ENCODE results near the gene ZNF808.
A peak's percentile ranks its signal among the peaks of the same experiment; 100 is the strongest.
"Not testable (repeated sequence)": the region's sequence is repeated elsewhere in the genome, so short reads cannot be mapped to it uniquely, and the experiment has no call there.

The ZNF808 gene

DNA sequence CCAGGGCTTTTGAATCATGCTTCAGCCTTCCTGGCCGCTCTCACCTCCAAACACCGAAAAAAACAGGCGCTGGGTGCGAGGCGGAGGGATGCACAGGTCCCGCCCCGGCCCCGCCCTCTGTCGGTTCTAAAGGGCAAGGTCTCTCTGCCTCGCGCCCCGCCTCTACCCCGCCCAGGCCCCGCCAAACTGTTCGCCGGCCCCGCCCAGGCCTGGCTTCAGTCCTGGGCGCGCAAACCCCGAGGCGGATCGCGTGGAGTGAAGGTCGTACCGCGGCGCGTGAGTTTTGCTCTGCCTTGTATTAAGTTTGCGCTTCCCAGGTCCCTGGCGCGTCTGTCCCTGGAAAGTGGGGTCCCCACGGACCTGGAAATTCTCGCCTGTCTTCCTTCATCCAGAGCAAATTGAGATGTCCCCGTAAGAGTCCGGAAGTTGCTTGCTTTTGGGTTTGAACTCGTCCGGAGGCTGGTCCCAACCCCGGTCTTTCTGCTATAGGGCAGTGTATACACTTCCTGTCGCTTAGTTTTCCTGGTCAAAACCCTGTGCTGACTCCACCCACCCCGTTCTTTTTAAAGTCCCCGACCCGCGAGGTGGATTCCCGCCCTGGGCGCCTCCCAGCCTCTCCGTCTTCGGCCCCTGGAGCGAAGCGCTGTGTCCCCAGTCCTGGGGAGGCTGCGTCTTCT, 8.4 kb downstream of the ZNF808 start:
- TF ChIP-seq, protein P1, sequence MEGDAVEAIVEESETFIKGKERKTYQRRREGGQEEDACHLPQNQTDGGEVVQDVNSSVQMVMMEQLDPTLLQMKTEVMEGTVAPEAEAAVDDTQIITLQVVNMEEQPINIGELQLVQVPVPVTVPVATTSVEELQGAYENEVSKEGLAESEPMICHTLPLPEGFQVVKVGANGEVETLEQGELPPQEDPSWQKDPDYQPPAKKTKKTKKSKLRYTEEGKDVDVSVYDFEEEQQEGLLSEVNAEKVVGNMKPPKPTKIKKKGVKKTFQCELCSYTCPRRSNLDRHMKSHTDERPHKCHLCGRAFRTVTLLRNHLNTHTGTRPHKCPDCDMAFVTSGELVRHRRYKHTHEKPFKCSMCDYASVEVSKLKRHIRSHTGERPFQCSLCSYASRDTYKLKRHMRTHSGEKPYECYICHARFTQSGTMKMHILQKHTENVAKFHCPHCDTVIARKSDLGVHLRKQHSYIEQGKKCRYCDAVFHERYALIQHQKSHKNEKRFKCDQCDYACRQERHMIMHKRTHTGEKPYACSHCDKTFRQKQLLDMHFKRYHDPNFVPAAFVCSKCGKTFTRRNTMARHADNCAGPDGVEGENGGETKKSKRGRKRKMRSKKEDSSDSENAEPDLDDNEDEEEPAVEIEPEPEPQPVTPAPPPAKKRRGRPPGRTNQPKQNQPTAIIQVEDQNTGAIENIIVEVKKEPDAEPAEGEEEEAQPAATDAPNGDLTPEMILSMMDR (IDR thresholded peaks at IDR 0.05; ENCODE audit: low read depth, low read length) = no peak
- H3K4me3 ChIP-seq (ENCODE audit: low read depth, low read length) = peak overlapping the region; percentile 83

DNA sequence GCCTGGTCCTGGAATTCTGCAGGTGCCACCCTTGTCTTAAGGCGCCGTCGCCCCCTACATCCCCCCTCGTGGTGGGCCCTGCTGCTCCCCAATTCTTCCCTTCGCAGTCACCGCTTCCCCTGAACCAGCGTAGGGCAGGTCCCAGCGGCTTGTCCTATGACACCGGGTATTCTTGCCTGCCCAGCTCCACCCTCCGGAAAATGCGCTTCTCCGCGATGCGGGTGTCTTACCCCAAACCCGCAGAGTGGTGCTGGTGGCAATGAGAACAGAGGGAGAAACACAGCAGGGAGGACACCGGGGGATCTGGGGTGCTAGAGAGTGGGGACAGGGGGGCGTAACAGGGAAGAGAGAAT, 9.0 kb downstream of the ZNF808 start:
- TF ChIP-seq, protein P1 (IDR thresholded peaks at IDR 0.05; ENCODE audit: low read depth, low read length) = no peak
- H3K36me3 ChIP-seq = peaks cover 5% of the 10 kb centered on the region
- H3K4me3 ChIP-seq (ENCODE audit: low read depth, low read length) = peak overlapping the region; percentile 83
- H3K9me3 ChIP-seq (ENCODE audit: severe bottlenecking) = no peaks in the 10 kb centered on the region
- H3K27ac ChIP-seq = peak overlapping the region; percentile 94
- no peaks in the 10 kb centered on the region for H3K27me3 ChIP-seq (ENCODE audit: insufficient read depth, low read depth, severe bottlenecking)
- DNase-seq = peak; percentile 68

More for the DNA sequence above, 8.4 kb downstream of the ZNF808 start:
- DNase-seq = peak; percentile 93
- Histone ChIP-seq H3K27me3 (ENCODE audit: insufficient read depth, low read depth, severe bottlenecking) (no peaks in the 10 kb centered on the region), H3K36me3 (peaks cover 5% of the 10 kb centered on the region), H3K9me3 (ENCODE audit: severe bottlenecking) (no peaks in the 10 kb centered on the region), H3K27ac (peak overlapping the region; percentile 94)

GRCh38 chr19:52538815-52539214, 11.3 kb downstream of the ZNF808 start:
- not testable (repeated sequence) for DNase-seq; H3K27ac ChIP-seq; H3K9me3 ChIP-seq (ENCODE audit: severe bottlenecking); H3K4me3 ChIP-seq (ENCODE audit: low read depth, low read length); H3K36me3 ChIP-seq; H3K27me3 ChIP-seq (ENCODE audit: insufficient read depth, low read depth, severe bottlenecking)

- not testable (repeated sequence) for H3K9me3 ChIP-seq (ENCODE audit: severe bottlenecking); H3K27ac ChIP-seq; H3K36me3 ChIP-seq; DNase-seq; H3K4me3 ChIP-seq (ENCODE audit: low read depth, low read length); H3K27me3 ChIP-seq (ENCODE audit: insufficient read depth, low read depth, severe bottlenecking)
Observed at GRCh38 chr19:52541176-52541575, 13.7 kb downstream of the ZNF808 start.

- no peaks in the 10 kb centered on the region for H3K9me3 ChIP-seq (ENCODE audit: severe bottlenecking)
- TF ChIP-seq, protein P1 (IDR thresholded peaks at IDR 0.05; ENCODE audit: low read depth, low read length) = peak; percentile 55
- peak; percentile 62 for DNase-seq
- no peaks in the 10 kb centered on the region for H3K27me3 ChIP-seq (ENCODE audit: insufficient read depth, low read depth, severe bottlenecking)
- H3K27ac ChIP-seq = no peak overlapping the region
- H3K4me3 ChIP-seq (ENCODE audit: low read depth, low read length) = no peak overlapping the region
- H3K36me3 ChIP-seq = peaks cover 3% of the 10 kb centered on the region
Observed at GRCh38 chr19:52541608-52542007, 14.1 kb downstream of the ZNF808 start.

DNA sequence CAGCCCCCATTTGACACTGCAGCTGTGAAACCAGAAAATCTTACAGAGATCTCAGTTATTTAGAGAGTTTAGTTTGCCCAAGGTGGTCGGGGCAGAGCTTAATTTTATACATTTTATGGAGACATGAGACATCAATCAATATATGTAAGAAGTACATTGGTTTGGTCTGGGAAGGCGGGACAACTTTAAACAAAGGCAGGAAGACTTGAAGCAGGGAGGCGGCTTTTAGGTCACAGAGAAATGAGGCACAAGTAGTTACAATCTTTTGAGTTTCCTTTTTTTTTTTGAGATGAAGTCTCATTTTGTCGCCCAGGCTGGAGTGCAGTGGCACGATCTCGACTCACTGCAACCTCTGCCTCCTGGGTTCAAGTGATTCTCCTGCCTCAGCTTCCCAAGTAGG, 15.1 kb downstream of the ZNF808 start:
- not testable (repeated sequence) for DNase-seq; H3K27ac ChIP-seq; H3K36me3 ChIP-seq; H3K4me3 ChIP-seq (ENCODE audit: low read depth, low read length); H3K9me3 ChIP-seq (ENCODE audit: severe bottlenecking); H3K27me3 ChIP-seq (ENCODE audit: insufficient read depth, low read depth, severe bottlenecking)

- Histone ChIP-seq H3K4me3 (ENCODE audit: low read depth, low read length) (no peak overlapping the region), H3K36me3 (peaks cover 3% of the 10 kb centered on the region), H3K27ac (no peak overlapping the region), H3K9me3 (ENCODE audit: severe bottlenecking) (no peaks in the 10 kb centered on the region), H3K27me3 (ENCODE audit: insufficient read depth, low read depth, severe bottlenecking) (no peaks in the 10 kb centered on the region)
- TF ChIP-seq, protein P1 (IDR thresholded peaks at IDR 0.05; ENCODE audit: low read depth, low read length) = no peak
- DNase-seq = no peak
Observed at GRCh38 chr19:52542984-52543664, 15.7 kb downstream of the ZNF808 start.
